Measurements from ENCODE around the gene GMCL2.
"Not testable (repeated sequence)": the region's sequence is repeated elsewhere in the genome, so short reads cannot be mapped to it uniquely, and the experiment has no call there.

The GMCL2 gene

DNA sequence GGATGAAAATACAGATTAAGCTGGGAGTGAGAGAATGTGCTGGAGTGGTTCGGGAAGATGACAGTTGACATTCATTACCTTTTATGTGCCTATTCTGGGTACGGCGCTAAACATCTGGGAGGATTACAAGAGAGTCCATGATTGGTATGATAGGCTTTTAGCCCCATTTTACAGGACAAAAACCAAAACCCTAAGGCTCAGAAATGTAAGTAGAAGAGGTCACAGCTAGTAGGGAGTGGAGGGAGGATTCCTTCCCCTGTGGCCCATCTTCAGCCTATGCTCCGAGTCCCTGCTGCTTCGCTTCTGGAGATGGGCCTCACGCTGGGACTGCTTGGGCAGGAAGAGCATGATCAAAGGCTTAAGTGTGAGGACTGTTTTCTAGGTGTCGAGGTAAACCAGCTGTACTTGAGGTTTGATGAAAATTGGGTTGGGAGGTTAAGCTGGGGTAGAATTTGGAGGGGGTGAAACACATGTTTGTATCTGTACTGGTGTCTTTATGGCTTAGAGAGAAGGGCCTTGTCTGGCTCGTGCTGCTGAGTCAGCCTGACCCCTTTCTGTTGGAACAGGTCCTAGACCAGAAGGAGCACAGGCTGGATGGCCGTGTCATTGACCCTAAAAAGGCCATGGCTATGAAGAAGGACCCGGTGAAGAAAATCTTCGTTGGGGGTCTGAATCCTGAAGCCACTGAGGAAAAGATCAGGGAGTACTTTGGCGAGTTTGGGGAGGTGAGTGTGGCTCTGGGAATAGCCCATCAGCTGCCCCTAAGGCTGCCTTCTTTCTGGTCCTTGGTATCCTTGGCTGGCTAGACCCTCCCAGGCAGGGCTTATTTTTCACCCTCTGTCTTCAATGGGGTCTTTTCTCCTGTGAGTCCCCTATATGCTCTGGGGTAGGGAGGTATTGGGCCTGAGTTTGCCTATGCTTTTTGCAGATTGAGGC, 19.3 kb upstream of the GMCL2 start:
- peak; percentile 56 for DNase-seq (ENCODE audit: low read depth)

DNA sequence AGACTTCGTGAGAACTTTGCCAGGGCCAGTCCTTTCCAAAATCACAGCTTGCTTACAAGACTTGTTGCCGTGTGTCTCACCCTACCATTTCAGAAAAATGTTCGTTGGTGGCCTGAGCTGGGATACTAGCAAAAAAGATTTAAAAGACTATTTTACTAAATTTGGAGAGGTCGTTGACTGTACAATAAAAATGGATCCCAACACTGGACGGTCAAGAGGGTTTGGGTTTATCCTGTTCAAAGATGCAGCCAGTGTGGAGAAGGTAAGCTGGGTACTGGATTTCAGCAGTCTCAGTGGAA, 18.5 kb upstream of the GMCL2 start:
- no peak for DNase-seq (ENCODE audit: low read depth)

DNA sequence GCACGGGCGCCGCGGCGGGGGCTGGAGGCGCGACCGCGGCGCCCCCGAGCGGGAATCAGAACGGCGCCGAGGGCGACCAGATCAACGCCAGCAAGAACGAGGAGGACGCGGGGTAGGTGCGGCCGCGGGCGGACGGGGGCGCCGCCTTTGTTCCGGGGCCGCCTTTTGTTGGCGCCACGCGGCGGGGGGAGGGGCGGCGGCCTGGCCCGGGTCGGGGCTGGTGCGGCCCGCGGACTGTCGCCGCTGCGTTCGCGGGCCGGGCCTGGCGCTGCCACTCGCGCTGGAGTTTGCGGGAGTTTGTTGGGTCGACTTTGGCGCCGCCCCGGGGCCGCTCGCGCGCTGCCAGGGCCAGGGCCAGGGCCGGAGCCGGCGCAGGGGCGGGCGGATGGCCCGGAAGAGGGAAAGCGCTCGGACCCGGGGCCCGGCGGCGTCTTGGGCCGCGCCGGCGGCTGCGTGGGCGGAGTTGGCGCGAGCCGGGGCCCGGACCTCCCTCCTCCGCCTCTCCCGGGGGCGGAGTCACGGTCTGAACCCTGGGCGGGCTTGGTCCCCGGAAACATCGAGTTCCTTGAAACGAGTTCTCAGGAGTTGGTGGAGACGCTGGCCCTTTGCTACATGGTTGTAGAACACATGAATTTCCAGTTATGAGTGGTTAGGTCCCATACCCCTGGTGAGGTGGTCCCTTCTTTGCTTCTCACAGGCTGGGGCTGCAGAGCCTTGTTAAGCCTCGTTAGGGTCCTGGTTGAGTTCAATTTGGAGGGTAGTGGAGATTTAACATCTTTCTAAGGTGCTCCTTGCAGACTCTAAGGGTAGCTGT, 18.0 kb upstream of the GMCL2 start:
- peak; percentile 76 for DNase-seq (ENCODE audit: low read depth)

DNA sequence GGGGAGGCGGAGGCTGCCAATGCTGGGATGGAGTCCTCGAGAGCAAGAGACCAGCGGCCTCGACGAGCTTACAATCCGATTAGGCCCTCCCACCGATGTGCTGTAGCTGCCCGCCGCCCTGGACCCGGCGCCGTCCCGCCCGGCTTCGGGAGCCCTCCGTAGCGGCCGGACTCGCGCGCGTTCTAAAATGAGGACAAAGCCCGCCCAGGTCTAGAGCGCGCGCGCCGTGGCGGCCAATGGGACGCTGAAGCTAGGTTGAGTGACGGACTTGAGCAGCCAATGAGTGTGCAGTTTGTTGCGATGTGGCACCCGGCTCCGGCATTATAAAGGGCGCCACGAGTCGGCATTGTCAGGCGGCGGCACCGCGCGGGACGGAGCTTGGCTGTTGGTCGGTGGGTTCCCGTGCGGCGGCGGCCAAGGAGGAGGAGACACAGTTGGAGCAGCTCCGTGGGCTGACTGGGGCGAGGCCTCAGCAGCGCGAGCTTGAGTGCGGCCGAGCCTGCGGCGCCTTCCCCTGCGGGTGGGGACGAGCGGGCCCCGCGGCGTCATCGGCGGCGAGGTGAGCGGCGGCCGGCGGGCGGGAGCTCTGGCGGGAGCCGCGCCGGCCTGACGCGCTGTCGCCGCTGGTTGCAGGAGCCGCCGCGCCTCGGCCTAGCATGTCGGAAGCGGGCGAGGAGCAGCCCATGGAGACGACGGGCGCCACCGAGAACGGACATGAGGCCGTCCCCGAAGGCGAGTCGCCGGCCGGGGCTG, 17.2 kb upstream of the GMCL2 start, which contains the start of gene HNRNPAB:
Gene HNRNPAB, plus strand, starts transcription at position 352 of the 753 bp plus-strand sequence. Its CDS starts 305 bp downstream, at position 657.
- peak; percentile 96 for DNase-seq (ENCODE audit: low read depth)

DNA sequence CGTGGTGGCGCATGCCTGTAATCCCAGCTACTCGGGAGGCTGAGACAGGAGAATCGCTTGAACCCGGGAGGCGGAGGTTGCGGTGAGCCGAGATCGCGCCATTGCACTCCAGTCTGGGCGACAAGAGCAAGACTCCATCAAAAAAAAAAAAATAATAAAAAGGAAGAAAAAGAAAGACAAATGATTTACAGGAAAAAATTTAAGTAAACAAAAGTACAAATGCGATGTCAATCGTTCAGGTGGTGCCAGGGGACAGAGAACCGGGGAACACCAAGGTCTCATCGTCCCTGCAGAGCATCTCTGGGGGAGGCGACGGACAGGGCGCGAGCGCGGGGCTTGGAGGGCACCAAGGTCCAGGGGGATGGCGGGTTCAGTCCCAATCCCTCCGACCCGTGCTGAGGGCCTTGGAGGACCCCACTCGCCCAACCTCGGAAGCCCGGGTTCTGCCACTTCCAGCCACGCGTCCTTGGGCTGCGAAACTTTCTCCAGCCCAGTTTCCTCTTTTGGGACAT, 16.6 kb upstream of the GMCL2 start:
- no peak for DNase-seq (ENCODE audit: low read depth)

DNA sequence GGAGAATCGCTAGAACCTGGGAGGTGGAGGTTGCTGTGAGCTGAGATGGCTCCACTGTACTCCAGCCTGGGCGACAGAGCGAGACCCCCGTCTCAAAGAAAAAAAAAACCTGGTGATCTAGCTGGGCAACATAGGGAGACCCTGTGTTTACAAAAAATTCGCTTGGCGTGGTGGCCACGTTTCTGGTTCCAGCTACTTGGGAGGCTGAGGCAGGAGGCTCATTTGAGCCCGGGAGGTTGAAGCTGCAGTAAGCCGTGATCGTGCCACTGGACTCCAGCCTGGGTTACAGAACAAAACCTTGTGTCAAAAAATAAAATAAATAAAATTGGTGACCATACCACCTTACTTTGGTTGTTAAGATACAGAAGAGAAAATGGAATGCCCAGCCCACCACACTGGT, 15.4 kb upstream of the GMCL2 start:
- no peak for DNase-seq (ENCODE audit: low read depth)

DNA sequence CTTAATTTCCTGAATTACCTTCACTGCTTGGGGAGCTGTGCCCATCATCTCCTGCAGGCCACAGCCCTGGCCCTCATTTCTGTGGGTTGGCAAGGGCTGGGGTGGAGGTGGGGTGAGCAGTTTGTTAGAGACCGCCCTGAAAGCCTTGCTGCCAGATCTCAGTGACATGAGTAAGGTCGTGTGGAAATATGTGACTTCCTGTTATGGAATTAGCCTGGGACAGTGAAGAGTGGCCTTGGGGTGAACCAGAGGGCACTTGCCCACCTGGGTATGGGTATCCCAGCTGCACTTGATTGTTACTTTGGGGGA, 14.7 kb upstream of the GMCL2 start:
- DNase-seq (ENCODE audit: low read depth): no peak

DNA sequence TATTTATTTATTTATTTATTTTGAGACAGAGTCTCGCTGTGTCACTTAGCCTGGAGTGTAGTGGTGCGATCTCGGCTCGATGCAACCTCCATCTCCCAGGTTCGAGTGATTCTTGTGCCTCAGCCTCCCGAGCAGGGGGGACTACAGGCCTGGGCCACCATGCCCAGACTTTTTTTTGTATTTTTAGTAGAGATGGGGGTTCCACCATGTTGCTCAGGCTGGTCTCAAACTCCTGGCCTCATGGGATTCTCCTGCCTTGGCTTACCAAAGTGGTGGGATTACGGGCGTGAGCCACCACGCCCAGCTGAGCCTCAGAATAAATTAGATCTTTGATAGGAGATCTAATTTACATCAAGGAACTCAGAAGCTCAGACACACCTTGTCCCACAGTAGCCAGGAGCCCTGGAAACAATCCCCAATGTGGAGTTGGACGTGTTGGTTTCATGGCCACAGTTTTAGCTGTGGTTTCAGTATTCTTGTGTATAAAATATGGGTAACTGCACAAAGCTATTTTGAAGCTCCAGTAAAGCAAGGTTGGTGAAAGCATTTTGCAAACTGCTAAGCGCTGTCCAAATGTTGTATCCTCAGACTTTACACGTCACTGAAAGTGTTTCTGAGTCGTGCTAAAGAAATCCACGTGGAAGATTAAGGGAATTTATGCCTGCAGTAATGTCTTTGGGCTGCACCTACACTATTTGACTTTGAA, 14.2 kb upstream of the GMCL2 start:
- peak; percentile 37 for DNase-seq (ENCODE audit: low read depth)

DNA sequence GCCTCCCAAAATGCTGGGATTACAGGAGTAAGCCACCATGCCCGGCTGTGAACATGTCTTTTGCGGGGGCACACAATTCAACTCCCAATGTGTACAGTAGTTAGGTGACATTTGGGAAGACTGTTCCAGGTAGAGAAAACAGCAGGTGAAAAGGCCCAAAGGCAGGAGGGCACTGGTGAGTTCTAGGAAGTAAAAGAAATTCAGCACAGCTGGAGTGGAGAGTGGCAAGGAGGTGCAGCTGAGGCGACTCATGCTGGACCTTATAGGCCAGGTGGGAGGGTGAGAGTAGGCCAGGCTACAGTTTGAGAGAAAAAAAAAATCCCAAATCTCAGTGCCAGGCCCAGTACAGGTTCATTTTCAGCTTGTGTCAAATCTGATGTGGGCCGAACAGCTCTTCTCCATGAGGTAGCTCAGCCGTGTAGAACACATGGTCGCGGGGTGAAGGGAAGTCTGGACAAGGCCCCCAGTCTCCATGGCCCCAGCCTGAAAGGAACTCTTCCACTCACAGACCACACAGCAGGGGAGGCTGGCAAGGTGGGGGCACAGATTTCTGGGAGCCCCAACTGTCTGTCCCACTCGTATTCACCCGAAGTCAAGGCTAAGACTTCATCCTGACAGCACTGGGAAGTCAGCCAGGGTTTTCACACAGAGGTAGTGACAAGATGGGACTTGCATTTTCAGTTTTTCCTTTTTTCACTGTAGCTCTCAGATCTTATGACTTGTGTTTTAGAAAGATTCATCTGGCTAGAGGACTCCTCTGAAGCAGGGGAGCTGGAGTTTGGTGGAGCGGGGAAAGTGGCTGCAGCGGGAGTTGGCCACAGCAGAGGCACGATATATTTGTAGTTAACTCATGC, 12.6 kb upstream of the GMCL2 start:
- no peak for DNase-seq (ENCODE audit: low read depth)

DNA sequence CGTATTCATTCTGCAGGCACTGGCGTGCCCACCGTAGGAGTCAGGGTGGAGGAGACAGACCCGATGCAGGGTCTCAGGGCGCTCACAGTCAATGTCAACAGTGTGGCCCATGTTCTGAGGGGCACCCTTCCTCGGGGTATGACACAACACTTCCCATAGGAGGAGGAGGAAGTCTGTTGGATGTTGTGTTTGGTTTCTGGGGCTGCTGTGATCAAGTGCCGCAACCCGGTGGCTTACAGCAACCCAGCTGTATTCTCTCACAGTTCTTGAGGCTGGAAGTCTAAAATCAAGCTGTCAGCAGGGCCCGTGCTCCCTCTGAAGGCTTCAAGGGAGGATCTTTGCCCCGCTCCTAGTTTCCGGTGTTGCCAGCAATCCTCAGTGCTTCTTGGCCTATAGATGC, 11.5 kb upstream of the GMCL2 start:
- DNase-seq (ENCODE audit: low read depth): no peak

DNA sequence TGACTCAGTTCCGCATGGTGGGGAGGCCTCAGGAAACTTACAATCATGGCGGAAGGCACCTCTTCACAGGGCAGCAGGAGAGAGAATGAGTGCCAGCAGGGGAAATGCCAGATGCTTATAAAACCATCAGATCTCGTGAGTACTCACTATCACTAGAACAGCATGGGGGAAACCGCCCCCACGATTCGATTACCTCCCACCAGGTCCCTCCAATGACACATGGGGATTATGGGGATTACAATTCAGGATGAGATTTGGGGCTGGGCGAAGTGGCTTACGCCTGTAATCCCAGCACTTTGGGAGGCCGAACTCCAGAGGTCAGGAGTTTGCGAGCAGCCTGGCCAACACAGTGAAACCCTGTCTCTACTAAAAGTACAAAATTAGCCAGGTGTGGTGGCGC, 11.0 kb upstream of the GMCL2 start:
- DNase-seq (ENCODE audit: low read depth): not testable (repeated sequence)

DNA sequence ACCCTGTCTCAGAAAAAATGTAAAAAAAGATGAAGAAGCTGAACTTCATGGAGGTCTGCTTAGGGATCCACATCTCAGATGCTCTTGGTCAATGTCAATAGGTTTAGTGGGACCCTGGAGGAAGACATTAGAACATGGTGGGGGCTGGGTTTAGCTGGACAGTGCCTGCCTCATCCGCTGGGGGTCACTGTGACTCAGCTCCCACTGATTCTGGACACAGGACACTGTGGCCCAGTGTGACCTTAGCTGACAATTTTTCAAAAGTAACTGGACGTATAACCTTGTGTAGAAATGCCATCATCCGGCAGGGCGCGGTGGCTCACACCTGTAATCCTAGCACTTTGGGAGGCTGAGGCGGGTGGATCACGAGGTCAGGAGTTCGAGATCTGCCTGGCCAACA, 9.8 kb upstream of the GMCL2 start:
- DNase-seq (ENCODE audit: low read depth): no peak

DNA sequence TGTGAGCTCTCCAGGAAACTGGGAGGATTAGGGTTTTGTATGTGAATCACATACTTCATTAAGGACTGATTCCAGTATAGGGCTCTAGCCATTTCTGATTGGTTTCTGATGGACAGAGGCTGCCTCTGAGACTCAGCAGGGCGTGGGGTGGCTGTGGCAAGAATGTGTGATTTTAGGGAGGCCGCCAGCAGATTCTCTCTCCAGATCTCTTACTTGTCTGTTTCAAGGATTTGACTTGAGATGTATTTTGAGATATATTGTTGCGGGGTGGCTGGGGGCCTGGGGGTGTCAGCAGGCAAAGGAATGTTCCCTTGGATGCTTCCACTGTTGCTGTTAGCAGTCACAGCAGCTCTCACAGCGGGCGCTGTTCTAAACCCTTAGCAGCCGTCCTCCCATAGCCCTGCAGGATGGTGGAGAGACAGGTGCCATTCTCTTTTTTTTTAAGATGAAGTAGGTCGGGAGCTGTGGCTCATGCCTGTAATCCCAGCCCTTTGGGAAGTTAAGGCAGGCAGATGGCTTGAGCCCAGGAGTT, 9.2 kb upstream of the GMCL2 start:
- DNase-seq (ENCODE audit: low read depth): no peak

DNA sequence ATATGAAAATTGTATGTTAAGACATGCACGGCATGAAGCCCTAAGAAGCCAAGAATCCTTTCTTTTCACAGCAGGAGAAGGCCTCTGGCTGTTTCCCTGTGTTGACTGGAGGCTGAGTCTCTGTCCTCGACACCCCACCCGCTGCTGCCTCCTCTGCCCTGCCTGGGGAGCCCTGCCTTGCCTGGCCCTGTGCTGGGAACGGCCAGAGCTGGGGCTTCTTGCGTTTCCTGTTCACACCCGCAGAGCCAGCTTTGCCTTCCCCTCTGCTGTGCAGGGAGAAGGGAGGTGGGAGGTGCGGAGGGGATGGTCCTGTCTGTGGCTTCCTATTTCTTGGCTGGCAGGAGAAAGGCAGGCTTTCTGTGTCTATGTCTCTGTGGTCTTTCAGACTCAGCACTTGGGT, 6.9 kb upstream of the GMCL2 start:
- DNase-seq (ENCODE audit: low read depth): no peak

DNA sequence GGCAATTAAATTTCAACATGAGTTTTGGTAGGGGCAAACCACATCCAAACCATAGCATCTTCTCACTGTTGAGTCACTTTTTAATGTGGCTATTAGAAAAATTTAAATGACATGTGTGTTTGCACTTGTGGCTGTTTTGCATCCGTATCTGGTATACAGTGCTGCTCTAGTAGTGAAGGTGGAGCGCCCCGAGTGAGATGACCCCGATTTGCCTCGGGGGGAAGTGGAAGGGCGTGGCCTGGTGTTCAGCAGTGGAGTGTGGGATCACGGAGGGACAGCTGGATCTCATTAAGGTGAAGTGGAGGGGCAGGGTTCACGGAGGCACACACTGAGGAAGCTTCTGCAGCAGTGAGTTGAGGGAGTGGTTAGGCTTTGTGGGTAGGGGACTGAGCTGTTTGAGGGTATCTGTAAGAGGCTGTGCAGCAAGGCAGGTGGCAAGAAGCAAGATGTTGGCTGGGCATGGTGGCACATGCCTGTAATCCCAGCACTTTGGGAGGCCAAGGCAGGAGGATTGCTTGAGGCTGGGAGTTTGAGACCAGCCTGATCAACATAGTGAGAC, 6.2 kb upstream of the GMCL2 start:
- no peak for DNase-seq (ENCODE audit: low read depth)

DNA sequence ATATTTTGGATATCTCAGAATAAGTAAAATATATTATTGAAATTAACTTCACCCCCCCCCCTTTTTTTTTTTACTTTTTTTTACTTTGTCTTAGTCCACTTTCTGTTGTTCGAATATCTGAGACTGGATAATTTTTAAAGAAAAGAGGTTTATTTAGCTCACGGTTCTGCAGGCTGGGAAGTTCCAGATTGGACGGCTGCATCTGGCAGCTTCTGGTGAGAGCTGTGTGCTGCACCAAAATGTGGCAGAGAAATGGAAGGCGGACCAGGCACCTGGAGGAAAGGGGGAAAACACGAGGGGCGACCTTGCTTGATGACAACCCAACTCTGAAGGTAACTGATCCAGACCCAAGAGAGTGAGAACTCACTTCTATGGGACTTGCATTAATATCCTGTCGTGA, 5.6 kb upstream of the GMCL2 start:
- DNase-seq (ENCODE audit: low read depth): no peak

DNA sequence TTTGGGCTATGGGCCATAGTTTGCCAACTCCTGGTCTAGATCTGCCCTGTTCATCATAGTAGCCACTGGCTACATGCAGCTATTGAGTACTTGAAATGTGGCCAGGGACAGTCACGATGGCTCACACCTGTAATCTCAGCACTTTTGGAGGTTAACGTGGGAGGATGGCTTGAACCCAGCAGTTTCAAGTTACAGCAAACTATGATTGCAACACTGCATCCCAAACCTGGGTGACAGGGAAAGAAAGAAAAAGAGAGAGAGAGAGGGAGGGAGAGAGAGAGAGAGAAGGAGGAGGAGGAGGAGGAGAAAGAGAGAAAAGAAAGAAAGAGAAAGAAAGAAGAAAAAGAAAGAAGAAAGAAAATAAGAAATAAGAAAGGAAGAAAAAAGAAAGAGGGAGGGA, 5.1 kb upstream of the GMCL2 start:
- peak; percentile 36 for DNase-seq (ENCODE audit: low read depth)

DNA sequence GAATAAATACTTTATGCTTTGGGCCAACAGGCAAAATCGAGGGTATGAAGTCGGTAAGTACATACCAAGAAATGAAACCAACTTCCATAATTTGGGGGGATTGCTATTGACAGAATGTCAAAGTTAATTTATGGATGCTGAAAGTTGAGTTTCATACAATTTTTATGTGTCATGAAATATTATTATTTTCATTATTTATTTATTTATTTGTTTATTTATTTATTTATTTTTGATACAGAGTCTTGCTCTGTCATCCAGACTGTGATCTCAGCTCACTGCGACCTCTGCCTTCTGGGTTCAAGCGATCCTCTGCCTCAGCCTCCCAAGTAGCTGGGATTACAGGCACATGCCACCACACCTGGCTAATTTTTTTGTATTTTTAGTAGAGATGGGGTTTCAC, 4.5 kb upstream of the GMCL2 start:
- DNase-seq (ENCODE audit: low read depth): no peak

DNA sequence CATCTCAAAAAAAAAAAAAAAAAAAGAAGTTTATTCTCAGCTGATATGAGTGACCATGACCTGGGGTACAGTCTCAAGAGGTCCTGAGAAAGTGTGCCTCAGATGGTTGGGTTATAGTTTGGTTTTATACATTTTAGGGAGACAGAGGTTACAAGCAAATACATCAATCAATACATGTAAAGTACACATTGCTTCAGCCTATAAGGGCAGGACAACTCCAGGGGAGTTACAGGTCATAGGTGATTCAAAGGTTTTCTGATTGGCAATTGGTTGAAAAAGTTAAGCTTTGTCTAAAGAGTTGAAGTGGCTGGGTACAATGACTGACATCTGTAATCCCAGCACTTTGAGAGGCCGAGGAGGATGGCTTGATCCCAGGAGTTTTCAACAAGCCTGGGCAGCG, 2.3 kb upstream of the GMCL2 start:
- no peak for DNase-seq (ENCODE audit: low read depth)

DNA sequence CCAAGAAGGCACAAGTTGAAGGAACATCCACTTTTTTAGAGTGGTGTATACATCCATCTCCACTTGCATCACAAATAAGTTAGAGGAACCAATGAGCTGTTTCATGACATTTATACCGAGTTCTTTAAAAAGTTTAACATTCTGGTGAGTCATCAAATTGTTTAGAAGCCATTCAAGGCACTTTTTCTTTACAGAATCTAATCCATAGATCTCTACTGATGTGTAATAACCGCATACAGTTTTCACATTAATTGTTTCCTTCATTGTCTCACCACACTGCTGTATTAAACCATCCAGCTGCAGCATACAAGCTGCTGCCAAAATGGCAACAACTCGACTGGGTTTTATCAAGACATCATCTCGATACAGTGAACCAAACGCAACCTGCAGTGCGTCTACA, 744 bp downstream of the GMCL2 start:
- peak; percentile 28 for DNase-seq (ENCODE audit: low read depth)

Data from iris pigment epithelial cell (primary cell).